ENCODE results near the gene KIF26B. TPM values are rescaled to one million over a fixed set of nuclear protein-coding genes. Genes with fewer than 3 reads are reported as not detected.

The KIF26B gene
- total and polyA plus RNA-seq, 10 of the 15 experiments (the other 5 are each of a cell fraction or from before 2014, with no cell fraction given), result 0.35 to 11.6 (median 2.2) TPM

DNA sequence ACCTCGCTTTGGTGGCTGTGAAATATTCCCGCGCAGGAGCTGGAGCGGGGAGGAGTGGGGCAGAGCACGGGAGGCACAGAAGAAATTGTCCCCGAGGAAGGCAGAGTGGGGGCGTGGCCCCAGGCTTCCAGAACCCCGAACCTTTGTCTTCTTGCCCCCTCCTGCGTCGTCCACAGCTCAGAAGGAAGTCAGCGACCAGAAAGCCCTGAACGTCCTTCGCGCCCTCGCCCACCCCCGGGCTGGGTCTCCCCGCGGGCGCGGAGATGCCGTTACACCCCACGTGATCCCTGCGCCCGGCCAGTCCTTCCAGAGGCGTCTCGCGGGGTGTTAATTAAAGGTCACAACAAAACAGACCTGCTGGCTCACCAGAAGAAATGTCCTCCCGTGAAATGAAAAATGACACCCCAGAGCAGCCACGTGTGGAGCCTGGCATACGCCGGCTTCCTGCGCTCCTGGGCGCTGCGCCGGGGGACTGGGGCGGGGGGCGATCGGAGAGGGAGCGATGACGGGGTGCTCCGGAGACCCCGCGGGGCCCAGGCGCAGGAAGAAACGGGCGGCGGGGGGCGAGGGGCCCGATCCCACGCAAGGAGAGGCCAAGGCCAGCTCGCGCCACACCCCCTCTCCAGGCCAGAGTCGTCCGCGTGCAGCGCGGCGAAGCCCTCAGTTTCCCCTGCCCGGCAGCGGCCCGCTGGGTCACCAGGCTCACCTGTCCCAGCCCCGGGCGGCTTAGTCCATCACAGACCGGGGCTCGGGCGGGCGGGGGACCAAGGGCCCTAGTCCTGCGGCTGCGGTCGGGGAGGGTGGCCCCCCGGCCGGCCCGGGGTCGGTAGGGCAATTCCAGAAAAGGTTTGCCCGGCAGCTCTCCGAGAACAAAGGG is 995 bp upstream of the KIF26B start:
- peaks cover 18% of the 10 kb centered on the region for H3K4me1 ChIP-seq (ENCODE audit: control insufficient read depth, insufficient read depth, low read length)
- H3K9me3 ChIP-seq (replicated peaks; ENCODE audit: control insufficient read depth, insufficient read depth, low read length), result no peaks in the 10 kb centered on the region; the same call in 2 of the 3 replicates
- no peaks in the 10 kb centered on the region for H3K79me2 ChIP-seq (ENCODE audit: control insufficient read depth, insufficient read depth, low read length)
- H2AFZ ChIP-seq (ENCODE audit: control insufficient read depth, low read depth, low read length), result peak overlapping the region; percentile 79
- H3K27me3 ChIP-seq (replicated peaks in 1 of 2; ENCODE audit: control insufficient read depth in 2 of 2, insufficient read depth in 2 of 2, low read length in 1 of 2), result peaks cover 12 to 31% of the 10 kb centered on the region in 2 experiments
- in situ Hi-C loops (cut with MboI) (loop anchor here (5.0 to 10.0 kb wide), 2 partner anchors 849 to 1541 kb away; no protein-coding TSS in a partner anchor), intact Hi-C loops (cut with micrococcal nuclease; ENCODE audit: unreplicated experiment) (loop anchor here (1.0 to 10.0 kb wide), 9 partner anchors 121 to 1601 kb away; no protein-coding TSS in a partner anchor)
- no peaks in the 10 kb centered on the region for H3K36me3 ChIP-seq (ENCODE audit: control insufficient read depth in 2 of 2, insufficient read depth in 2 of 2, low read length in 1 of 2)
- ChIA-PET POLR2A (interaction anchor here (0.6 kb wide), 1 partner anchor 606 kb away, joined by 3 read pairs; no protein-coding TSS in a partner anchor), RAD21 (ENCODE audit: unreplicated experiment) (interaction anchor here (0.7 to 1.7 kb wide), 13 partner anchors 13 to 1295 kb away, joined by 3 to 19 read pairs (median 4); no protein-coding TSS in a partner anchor), SMC1A (ENCODE audit: uncharacterized antibody, unreplicated experiment) (interaction anchor here (0.6 to 1.7 kb wide), 15 partner anchors 9 to 1338 kb away, joined by 3 to 7 read pairs (median 3); no protein-coding TSS in a partner anchor), CTCF (interaction anchor here (0.6 to 2.9 kb wide), 40 partner anchors 9 to 1544 kb away, joined by 3 to 29 read pairs (median 4); no protein-coding TSS in a partner anchor)
- BruUV-seq (replicated peaks), result no TSS peak
- no peaks in the 10 kb centered on the region; the same call in 1 of the 2 replicates for H4K20me1 ChIP-seq (ENCODE audit: control insufficient read depth, insufficient read depth)
- no peak for DNase-seq (ENCODE audit: low read depth, low spot score)
- H3K27ac ChIP-seq (ENCODE audit: control insufficient read depth, insufficient read depth), result no peak overlapping the region
- peak overlapping the region; percentile 32; the same call in 1 of the 2 replicates for H3K9ac ChIP-seq (ENCODE audit: control insufficient read depth, insufficient read depth, low read length)
- no peak for FAIRE-seq
- peak overlapping the region; percentile 100 for H3K4me2 ChIP-seq (ENCODE audit: control insufficient read depth, insufficient read depth)
- ATAC-seq, result no peak; the same call in 2 of the 3 replicates
- 4% methylated on average over 45 of the region's 76 CpGs for WGBS (ENCODE audit: insufficient coverage, insufficient replicate concordance, low lambda C conversion rate, missing lambda C conversion rate)
- H3K4me3 ChIP-seq, result peak overlapping the region; percentile 62
- TF ChIP-seq PAX5 (IDR thresholded peaks at IDR 0.05; ENCODE audit: borderline replicate concordance, low read depth, low read length) (no peak), SREBF1 (IDR thresholded peaks at IDR 0.05; ENCODE audit: low read length) (no peak), FOXM1 (IDR thresholded peaks at IDR 0.05; ENCODE audit: low read depth, low read length) (no peak), BHLHE40 (IDR thresholded peaks at IDR 0.05; ENCODE audit: borderline replicate concordance in 1 of 2, low read depth in 2 of 2, low read length in 1 of 2) (0 out of 4 replicates have a peak, but pooled peaks of 1 of the 2 experiments have one; percentile 3), NFIC (IDR thresholded peaks at IDR 0.05; ENCODE audit: low read depth, low read length) (no peak), ZSCAN29 (IDR thresholded peaks at IDR 0.05) (no peak), BMI1 (IDR thresholded peaks at IDR 0.05; ENCODE audit: borderline replicate concordance) (no peak), IKZF1 (conservative IDR thresholded peaks at IDR 0.05) (peak; percentile 18; the same call in 1 of the 2 replicates), FOS (IDR thresholded peaks at IDR 0.05; ENCODE audit: borderline replicate concordance, extremely low read depth, insufficient read length) (no peak), TCF3 (IDR thresholded peaks at IDR 0.05; ENCODE audit: borderline replicate concordance, insufficient read depth, low read depth, low read length) (no peak), ASH2L (IDR thresholded peaks at IDR 0.05; ENCODE audit: borderline replicate concordance, low read depth) (no peak)
- TF ChIP-seq, protein P1, sequence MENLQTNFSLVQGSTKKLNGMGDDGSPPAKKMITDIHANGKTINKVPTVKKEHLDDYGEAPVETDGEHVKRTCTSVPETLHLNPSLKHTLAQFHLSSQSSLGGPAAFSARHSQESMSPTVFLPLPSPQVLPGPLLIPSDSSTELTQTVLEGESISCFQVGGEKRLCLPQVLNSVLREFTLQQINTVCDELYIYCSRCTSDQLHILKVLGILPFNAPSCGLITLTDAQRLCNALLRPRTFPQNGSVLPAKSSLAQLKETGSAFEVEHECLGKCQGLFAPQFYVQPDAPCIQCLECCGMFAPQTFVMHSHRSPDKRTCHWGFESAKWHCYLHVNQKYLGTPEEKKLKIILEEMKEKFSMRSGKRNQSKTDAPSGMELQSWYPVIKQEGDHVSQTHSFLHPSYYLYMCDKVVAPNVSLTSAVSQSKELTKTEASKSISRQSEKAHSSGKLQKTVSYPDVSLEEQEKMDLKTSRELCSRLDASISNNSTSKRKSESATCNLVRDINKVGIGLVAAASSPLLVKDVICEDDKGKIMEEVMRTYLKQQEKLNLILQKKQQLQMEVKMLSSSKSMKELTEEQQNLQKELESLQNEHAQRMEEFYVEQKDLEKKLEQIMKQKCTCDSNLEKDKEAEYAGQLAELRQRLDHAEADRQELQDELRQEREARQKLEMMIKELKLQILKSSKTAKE (IDR thresholded peaks at IDR 0.05; ENCODE audit: low read depth, poor library complexity, severe bottlenecking), result no peak
- TF ChIP-seq, protein P2, sequence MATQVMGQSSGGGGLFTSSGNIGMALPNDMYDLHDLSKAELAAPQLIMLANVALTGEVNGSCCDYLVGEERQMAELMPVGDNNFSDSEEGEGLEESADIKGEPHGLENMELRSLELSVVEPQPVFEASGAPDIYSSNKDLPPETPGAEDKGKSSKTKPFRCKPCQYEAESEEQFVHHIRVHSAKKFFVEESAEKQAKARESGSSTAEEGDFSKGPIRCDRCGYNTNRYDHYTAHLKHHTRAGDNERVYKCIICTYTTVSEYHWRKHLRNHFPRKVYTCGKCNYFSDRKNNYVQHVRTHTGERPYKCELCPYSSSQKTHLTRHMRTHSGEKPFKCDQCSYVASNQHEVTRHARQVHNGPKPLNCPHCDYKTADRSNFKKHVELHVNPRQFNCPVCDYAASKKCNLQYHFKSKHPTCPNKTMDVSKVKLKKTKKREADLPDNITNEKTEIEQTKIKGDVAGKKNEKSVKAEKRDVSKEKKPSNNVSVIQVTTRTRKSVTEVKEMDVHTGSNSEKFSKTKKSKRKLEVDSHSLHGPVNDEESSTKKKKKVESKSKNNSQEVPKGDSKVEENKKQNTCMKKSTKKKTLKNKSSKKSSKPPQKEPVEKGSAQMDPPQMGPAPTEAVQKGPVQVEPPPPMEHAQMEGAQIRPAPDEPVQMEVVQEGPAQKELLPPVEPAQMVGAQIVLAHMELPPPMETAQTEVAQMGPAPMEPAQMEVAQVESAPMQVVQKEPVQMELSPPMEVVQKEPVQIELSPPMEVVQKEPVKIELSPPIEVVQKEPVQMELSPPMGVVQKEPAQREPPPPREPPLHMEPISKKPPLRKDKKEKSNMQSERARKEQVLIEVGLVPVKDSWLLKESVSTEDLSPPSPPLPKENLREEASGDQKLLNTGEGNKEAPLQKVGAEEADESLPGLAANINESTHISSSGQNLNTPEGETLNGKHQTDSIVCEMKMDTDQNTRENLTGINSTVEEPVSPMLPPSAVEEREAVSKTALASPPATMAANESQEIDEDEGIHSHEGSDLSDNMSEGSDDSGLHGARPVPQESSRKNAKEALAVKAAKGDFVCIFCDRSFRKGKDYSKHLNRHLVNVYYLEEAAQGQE (IDR thresholded peaks at IDR 0.05; ENCODE audit: low read depth, low read length), result no peak
- TF ChIP-seq, protein P3, sequence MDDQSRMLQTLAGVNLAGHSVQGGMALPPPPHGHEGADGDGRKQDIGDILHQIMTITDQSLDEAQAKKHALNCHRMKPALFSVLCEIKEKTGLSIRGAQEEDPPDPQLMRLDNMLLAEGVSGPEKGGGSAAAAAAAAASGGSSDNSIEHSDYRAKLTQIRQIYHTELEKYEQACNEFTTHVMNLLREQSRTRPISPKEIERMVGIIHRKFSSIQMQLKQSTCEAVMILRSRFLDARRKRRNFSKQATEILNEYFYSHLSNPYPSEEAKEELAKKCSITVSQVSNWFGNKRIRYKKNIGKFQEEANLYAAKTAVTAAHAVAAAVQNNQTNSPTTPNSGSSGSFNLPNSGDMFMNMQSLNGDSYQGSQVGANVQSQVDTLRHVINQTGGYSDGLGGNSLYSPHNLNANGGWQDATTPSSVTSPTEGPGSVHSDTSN (IDR thresholded peaks at IDR 0.05; ENCODE audit: insufficient replicate concordance, low read depth, low read length), result no peak
